Motor neuron (in vitro differentiated cells): ENCODE results near the gene PNMA1. TPM values are rescaled to one million over a fixed set of nuclear protein-coding genes. Genes with fewer than 3 reads are reported as not detected.

Experiments
- ATAC-seq, 8 experiments: fragments of 200-7000 bp; cut with Tn5 transposase; replicated peaks in 6 of 8; 2 replicates each; pipeline ENCODE4 v1.8.0; 2021; ENCODE audit warnings: mild to moderate bottlenecking in 8 of 8, moderate library complexity in 8 of 8
- H3K27ac ChIP-seq, 2 donors: fragments of 250-450 bp; sonication (Bioruptor Pico); 2 replicates each; pipeline ENCODE4 v1.9.0; 2021; ENCODE audit warnings: antibody characterized with exemption in 2 of 2, mild to moderate bottlenecking in 2 of 2, moderate library complexity in 1 of 2
- H3K4me1 ChIP-seq, 2 donors: fragments of 250-450 bp; sonication (Bioruptor Pico); replicated peaks in 1 of 2; 2 replicates each; pipeline ENCODE4 v1.6.1; 2021; ENCODE audit warnings: antibody characterized with exemption in 2 of 2, mild to moderate bottlenecking in 2 of 2, moderate library complexity in 1 of 2
- H3K4me3 ChIP-seq, 5 donors: fragments of 250-450 bp; sonication (Bioruptor Pico); 2 replicates each; pipeline ENCODE4 v1.9.0; 2021; ENCODE audit warnings: antibody characterized with exemption in 5 of 5, mild to moderate bottlenecking in 5 of 5, moderate library complexity in 4 of 5
- WGBS, 10 experiments: fragments of 450-650 bp; shearing (Covaris generic); methylation state at CpG; one replicate each; pipeline ENCODE4 v1.0.0; 2022; 5-methylcytosine and 5-hydroxymethylcytosine counted together
- in situ Hi-C, 9 experiments: fragments of 400-800 bp; cut with MboI; loops; one replicate each; pipeline ENCODE4 v1.15.0; 2021; ENCODE audit warnings: low sequenced_read_pairs in 9 of 9, low pct_unique_long_range_greater_than_20kb in 2 of 9; ENCODE audit not compliant: unreplicated experiment in 9 of 9
- total RNA-seq, 8 experiments: library from RNA; unstranded; fragments of 300-600 nt; gene quantifications; 2 replicates each; pipeline versions ENCODE4 v1.2.3 to v1.2.4, GENCODE V29; 2022

PNMA1 gene
- total RNA-seq, 8 experiments from 2014 or later = 16.7 to 102 (median 50.9) TPM

GRCh38 chr14:73755434-73756014, 41.3 kb upstream of the PNMA1 start:
- ATAC-seq = peak in 1 of 8 experiments; percentile 0
- in situ Hi-C loops = no loop called here
- peaks cover 39 to 48% of the 10 kb centered on the region in 2 donors for H3K4me1 ChIP-seq
- H3K4me3 ChIP-seq = no peak overlapping the region
- WGBS, 10 experiments = 33 to 100% (median 90%) methylated on average over 1 to 3 of the region's 5 CpGs; no CpG with 5 or more reads in 5 of the 10 experiments
- H3K27ac ChIP-seq = no peak overlapping the region

- Histone ChIP-seq H3K4me1 (peaks cover 38 to 47% of the 10 kb centered on the region in 2 donors), H3K4me3 (no peak overlapping the region)
- in situ Hi-C loops = no loop called here
Observed at GRCh38 chr14:73754911-73755360, 40.8 kb upstream of the PNMA1 start.

GRCh38 chr14:73753887-73754795, 40.0 kb upstream of the PNMA1 start:
- ATAC-seq = peak in 3 of 8 experiments; percentile 2 to 21 (median 6)
- Histone ChIP-seq H3K27ac (no peak overlapping the region), H3K4me1 (peaks cover 38 to 47% of the 10 kb centered on the region in 2 donors), H3K4me3 (no peak overlapping the region)
- in situ Hi-C loops = no loop called here
- 0 to 100% (median 55%) methylated on average over 2 to 5 of the region's 14 CpGs; no CpG with 5 or more reads in 2 of the 10 experiments for WGBS, 10 experiments

More at GRCh38 chr14:73754911-73755360, 40.8 kb upstream of the PNMA1 start:
- no peak for ATAC-seq
- 29 to 100% (median 65%) methylated on average over 1 to 4 of the region's 8 CpGs; no CpG with 5 or more reads in 3 of the 10 experiments for WGBS, 10 experiments
- no peak overlapping the region for H3K27ac ChIP-seq

- Histone ChIP-seq H3K27ac (no peak overlapping the region), H3K4me3 (no peak overlapping the region), H3K4me1 (peaks cover 36 to 44% of the 10 kb centered on the region in 2 donors)
- in situ Hi-C loops = no loop called here
- 0 to 87% (median 70%) methylated on average over 1 to 5 of the region's 9 CpGs; no CpG with 5 or more reads in 2 of the 10 experiments for WGBS, 10 experiments
- peak in 3 of 8 experiments; percentile 0 to 10 (median 0) for ATAC-seq
Observed at GRCh38 chr14:73753124-73753886, 39.1 kb upstream of the PNMA1 start.

- ATAC-seq = peak in 6 of 8 experiments; percentile 9 to 77 (median 46)
- H3K27ac ChIP-seq = no peak overlapping the region
- 0 to 100% (median 84%) methylated on average over 1 to 5 of the region's 7 CpGs; no CpG with 5 or more reads in 2 of the 10 experiments for WGBS, 10 experiments
- H3K4me1 ChIP-seq = peaks cover 28 to 36% of the 10 kb centered on the region in 2 donors
- no peak overlapping the region for H3K4me3 ChIP-seq
- in situ Hi-C loops = no loop called here
Observed at GRCh38 chr14:73752297-73752992, 38.3 kb upstream of the PNMA1 start.

- ATAC-seq = no peak
- Histone ChIP-seq H3K4me3 (no peak overlapping the region), H3K27ac (no peak overlapping the region), H3K4me1 (peaks cover 36 to 42% of the 10 kb centered on the region in 2 donors)
- WGBS, 10 experiments = 100% methylated on average over 2 of the region's 7 CpGs; no CpG with 5 or more reads in 9 of the 10 experiments
- in situ Hi-C loops = no loop called here
Observed at GRCh38 chr14:73751157-73751691, 37.0 kb upstream of the PNMA1 start.

GRCh38 chr14:73750531-73750901, 36.3 kb upstream of the PNMA1 start:
- Histone ChIP-seq H3K4me3 (no peak overlapping the region), H3K27ac (no peak overlapping the region), H3K4me1 (peaks cover 39 to 43% of the 10 kb centered on the region in 2 donors)
- WGBS, 10 experiments = 58 to 100% (median 82%) methylated on average over 2 to 3 of the region's 3 CpGs; no CpG with 5 or more reads in 5 of the 10 experiments
- ATAC-seq = no peak
- in situ Hi-C loops = no loop called here

- 26 to 83% (median 70%) methylated on average over 2 to 9 of the region's 11 CpGs; no CpG with 5 or more reads in 1 of the 10 experiments for WGBS, 10 experiments
- in situ Hi-C loops = no loop called here
- Histone ChIP-seq H3K4me1 (peaks cover 33 to 37% of the 10 kb centered on the region in 2 donors), H3K27ac (no peak overlapping the region), H3K4me3 (no peak overlapping the region)
- ATAC-seq = no peak
Observed at GRCh38 chr14:73749706-73750530, 35.7 kb upstream of the PNMA1 start.

- in situ Hi-C loops = no loop called here
- Histone ChIP-seq H3K4me1 (peaks cover 25 to 29% of the 10 kb centered on the region in 2 donors), H3K27ac (no peak overlapping the region), H3K4me3 (no peak overlapping the region)
- no peak for ATAC-seq
- WGBS, 10 experiments = 77 to 100% (median 93%) methylated on average over 3 to 6 of the region's 6 CpGs
Observed at GRCh38 chr14:73748858-73749357, 34.7 kb upstream of the PNMA1 start.

GRCh38 chr14:73747379-73748211, 33.4 kb upstream of the PNMA1 start:
- 41 to 100% (median 80%) methylated on average over 1 to 6 of the region's 9 CpGs for WGBS, 10 experiments
- in situ Hi-C loops = no loop called here
- peaks cover 27 to 31% of the 10 kb centered on the region in 2 donors for H3K4me1 ChIP-seq
- H3K4me3 ChIP-seq = no peak overlapping the region
- no peak overlapping the region for H3K27ac ChIP-seq
- no peak for ATAC-seq
